GM18502 (cell line): ENCODE data around the gene PAXX.

Experiments used
- ATAC-seq: cut with Tn5 transposase; IDR thresholded peaks from one replicate; pipeline ENCODE4 v1.9.1; 2021; ENCODE audit warnings: mild to moderate bottlenecking; ENCODE audit not compliant: unreplicated experiment, poor library complexity

The PAXX gene

DNA sequence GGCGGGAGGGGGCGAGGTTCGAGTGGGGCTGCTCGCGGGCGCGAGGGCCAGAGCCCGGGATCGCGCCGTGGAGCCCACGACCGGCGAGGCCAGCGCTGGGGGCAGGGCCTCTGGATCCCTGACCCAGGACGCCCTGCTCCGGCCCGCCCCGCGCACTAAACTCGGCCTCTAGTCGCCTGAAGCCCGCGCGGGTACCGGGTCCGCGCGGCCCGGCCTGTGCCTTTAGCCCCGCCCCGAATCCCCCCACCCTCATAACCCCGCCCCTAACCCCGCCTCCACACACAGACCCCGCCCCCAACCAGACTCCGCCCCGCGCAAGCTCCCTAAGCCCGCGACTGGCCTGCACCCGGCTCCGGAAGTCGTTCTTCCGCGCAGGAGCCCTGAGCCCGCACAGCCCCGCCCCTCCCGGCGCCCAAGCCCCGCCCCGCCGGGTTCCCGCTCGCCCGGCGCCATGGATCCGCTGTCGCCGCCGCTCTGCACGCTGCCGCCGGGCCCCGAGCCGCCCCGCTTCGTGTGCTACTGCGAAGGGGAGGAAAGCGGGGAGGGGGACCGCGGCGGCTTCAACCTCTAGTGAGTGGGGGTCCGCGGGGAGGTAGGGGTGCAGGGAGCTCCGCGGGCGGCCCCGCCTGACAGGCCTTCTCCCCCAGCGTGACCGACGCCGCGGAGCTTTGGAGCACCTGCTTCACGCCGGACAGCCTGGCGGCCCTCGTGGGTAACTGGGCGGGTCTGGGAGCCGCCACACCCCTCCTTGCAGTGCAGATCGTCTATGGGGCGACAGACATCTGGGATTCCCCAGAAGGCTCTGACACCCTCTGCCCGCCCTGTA is at the start of gene PAXX:
TSS of gene PAXX (plus strand) at position 430 of the 826 bp plus-strand sequence. CDS start at position 452, 22 bp downstream.
- ATAC-seq, result peak; percentile 85

GRCh38 chr9:136942881-136943230 is 49.4 kb upstream of the PAXX start:
- no peak for ATAC-seq

- ATAC-seq, result peak; percentile 19
Measured at GRCh38 chr9:136943291-136944211, 48.7 kb upstream of the PAXX start.

- peak; percentile 39 for ATAC-seq
Measured at GRCh38 chr9:136944212-136944518, 48.1 kb upstream of the PAXX start.

- peak; percentile 83 for ATAC-seq
Measured at GRCh38 chr9:136944519-136945332, 47.5 kb upstream of the PAXX start, which contains the start of the genes C8G and FBXW5. Gene C8G, plus strand, starts transcription at chr9:136945243. Its CDS starts 78 bp downstream, at chr9:136945321. Gene FBXW5, minus strand, starts transcription at chr9:136944738. Its CDS starts 655 bp downstream, at chr9:136944083.

DNA sequence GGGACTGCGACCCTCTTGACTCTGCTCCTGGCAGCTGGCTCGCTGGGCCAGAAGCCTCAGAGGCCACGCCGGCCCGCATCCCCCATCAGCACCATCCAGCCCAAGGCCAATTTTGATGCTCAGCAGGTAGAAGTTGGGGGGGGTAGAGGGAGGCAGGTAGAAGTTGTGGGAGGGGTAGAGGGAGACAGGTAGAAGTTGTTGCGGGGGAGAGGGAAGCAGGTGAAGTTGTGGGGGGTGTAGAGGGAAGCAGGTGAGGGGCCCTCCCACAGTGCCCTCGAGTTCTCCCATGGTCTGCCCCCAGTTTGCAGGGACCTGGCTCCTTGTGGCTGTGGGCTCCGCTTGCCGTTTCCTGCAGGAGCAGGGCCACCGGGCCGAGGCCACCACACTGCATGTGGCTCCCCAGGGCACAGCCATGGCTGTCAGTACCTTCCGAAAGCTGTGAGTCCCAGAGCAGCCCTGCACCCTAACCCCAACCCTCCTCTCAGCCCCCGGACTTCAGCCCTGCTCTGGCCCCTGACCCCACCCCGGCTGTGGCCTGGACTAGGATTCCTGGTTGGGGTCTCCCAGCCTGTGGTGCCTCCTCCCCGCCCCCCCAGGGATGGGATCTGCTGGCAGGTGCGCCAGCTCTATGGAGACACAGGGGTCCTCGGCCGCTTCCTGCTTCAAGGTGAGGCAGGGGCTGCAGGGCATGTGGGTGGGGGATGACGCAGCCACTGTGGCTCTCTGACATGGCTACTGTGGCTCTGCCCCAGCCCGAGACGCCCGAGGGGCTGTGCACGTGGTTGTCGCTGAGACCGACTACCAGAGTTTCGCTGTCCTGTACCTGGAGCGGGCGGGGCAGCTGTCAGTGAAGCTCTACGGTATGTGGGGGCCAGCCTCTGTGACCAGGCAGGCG is 46.6 kb upstream of the PAXX start:
- ATAC-seq, result no peak

DNA sequence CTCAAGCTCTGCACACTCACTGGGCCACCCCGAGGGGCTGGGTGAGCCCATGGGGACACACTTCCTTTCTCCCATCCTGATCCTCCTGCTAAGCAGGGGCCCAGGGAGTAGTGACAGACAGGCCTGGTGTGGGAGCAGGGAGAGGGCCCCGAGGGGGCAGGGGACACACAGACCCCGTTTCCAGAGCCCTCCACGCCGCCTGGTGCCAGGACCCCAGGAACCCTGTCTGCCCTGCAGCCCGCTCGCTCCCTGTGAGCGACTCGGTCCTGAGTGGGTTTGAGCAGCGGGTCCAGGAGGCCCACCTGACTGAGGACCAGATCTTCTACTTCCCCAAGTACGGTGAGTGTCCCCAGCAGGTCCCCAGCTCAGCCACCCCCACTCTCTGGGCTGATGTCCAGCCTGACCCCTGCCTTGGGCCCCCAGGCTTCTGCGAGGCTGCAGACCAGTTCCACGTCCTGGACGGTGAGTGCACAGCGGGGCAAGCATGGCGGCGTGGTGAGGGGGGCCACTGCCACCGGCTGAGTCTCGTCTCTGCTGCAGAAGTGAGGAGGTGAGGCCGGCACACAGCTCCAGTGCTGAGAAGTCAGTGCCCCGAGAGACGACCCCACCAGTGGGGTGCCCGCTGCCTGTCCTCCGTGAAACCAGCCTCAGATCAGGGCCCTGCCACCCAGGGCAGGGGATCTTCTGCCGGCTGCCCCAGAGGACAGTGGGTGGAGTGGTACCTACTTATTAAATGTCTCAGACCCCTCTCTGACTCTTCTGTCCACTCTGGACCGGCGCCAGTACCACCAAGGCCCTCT is 45.8 kb upstream of the PAXX start:
- no peak for ATAC-seq

GRCh38 chr9:136947028-136947891 is 45.0 kb upstream of the PAXX start:
- ATAC-seq, result no peak

DNA sequence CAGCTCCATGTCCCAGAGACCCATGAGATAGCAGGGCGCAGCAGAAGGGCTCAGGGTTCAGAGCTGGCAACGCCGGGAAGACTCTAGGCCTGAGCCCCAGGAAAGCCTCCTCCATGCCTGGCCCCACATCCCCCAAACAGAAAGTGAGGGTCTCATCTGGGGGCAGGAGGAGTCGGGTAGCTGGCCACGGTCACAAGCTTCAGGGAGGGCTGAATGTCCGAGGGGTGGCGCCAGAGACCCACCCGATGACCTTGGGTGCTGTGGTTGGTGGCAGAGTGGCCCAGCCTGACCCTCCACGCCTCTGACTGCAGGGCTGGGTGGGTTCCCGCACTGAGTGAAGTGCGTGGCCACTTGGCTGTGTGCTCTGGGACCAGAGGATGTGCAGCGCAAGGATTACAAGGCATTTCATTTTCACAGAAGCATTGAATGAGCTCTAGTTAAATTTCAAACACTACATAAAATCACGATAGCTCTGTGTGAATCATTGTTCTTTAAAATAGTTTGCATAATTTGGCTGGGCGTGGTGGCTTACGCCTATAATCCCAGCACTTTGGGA is 44.2 kb upstream of the PAXX start:
- ATAC-seq, result no peak

GRCh38 chr9:136949239-136949816 is 42.9 kb upstream of the PAXX start:
- no peak for ATAC-seq

- ATAC-seq, result peak; percentile 90
Measured at GRCh38 chr9:136949817-136950655, 42.2 kb upstream of the PAXX start.

- no peak for ATAC-seq
Measured at GRCh38 chr9:136950656-136951276, 41.5 kb upstream of the PAXX start.

DNA sequence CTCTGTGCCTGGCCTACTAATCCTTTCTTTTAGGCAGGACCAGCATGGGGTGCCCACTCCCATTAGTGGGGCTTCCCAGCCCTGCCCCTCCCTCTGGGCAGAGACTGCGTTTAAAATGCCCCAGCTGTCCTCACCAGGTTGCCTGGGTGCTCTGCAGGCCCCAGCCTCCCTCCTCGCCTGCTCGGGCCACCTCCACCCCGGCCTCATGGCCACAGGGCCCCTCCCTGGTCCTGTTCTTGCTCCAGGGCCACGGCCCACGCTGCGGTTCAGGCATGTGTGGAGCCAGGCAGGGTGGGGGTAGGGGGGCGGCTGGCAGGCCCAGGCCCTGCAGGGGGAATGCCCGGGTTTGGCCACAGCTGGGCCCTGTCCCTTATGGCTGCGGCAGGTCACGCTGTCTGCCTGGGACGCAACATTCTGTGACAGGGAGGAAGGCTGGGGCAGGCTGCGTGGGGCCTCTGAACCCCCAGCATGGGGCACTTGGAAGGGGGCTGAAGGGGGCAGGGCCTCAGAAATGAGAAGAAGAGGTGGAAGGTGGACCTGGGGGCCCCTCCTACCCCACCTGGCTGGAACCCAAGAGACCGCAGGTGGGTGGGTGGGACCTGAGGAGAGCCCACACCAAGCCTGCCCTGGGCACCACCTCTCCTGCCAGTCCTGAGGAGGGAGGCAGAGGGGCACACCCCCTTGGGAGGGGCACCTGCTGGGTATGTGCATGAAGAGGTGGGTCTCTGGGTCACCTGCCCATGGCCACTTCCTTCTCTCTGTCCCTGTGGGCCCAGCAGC is 40.5 kb upstream of the PAXX start, which contains the start of gene LCN12:
TSS of gene LCN12 (plus strand) at position 733 of the 780 bp plus-strand sequence. CDS start 55 bp downstream, outside the sequence.
- no peak for ATAC-seq

DNA sequence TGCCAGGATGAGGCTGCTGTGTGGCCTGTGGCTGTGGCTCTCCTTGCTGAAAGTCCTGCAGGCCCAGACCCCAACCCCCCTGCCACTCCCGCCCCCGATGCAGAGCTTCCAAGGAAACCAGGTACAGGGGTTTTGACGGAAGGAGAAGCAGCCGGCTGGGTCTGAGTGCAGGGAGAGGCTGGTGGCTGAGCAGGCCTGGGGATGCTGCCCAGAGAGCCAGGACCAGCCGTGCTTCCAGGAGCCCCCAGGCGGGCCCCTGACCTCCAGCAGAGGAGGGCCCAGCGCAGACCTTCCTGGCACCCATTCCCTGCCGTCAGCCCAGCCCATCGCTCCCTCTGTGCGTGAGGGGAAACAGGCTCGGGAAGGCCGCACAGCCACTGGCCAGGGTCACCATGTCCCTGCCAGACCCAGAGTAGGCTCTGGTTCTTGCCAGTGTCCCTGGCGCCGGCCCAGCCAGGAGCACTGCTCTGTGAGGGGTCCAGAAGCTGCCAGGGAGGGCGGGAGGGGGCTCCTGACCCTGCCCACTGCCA is 39.8 kb upstream of the PAXX start:
- no peak for ATAC-seq
